Measurements from ENCODE around the gene DNAJC21. TPM values are rescaled to one million over a fixed set of nuclear protein-coding genes. Genes with fewer than 3 reads are reported as not detected.
A peak's percentile ranks its signal among the peaks of the same experiment; 100 is the strongest.

The DNAJC21 gene
- total RNA-seq = 48.1 and 50.3 TPM in 2 replicates
- long read RNA-seq, full-length matches to known transcripts = 3 of 6 reads
- long read RNA-seq, partial matches to known transcripts = 1 of 6 reads
- long read RNA-seq, other reads (novel, unspliced or antisense) = 2 of 6 reads

- H3K4me1 Mint-ChIP-seq (ENCODE audit: low read depth) = peaks cover 17% of the 10 kb centered on the region
- H3K4me3 Mint-ChIP-seq (ENCODE audit: low read depth) = peak within 1 kb of the TSS; percentile 99
- peak; percentile 96 for DNase-seq (ENCODE audit: low spot score, unreplicated experiment)
- peaks cover 10% of the 10 kb centered on the region for H3K36me3 Mint-ChIP-seq (ENCODE audit: insufficient read depth)
- H3K9me3 Mint-ChIP-seq (ENCODE audit: low read depth) = no peaks in the 10 kb centered on the region
- H3K27ac Mint-ChIP-seq = peak within 1 kb of the TSS; percentile 99
- no peaks in the 10 kb centered on the region for H3K27me3 Mint-ChIP-seq
- no peak for TF ChIP-seq CTCF (IDR thresholded peaks at IDR 0.05; ENCODE audit: unreplicated experiment)
Observed at GRCh38 chr5:34929134-34929719, at the start of gene DNAJC21. Gene DNAJC21, plus strand, starts transcription at chr5:34929559. Its CDS starts 261 bp downstream, at chr5:34929820.

- H3K36me3 Mint-ChIP-seq (ENCODE audit: insufficient read depth) = peaks cover 6% of the 10 kb centered on the region
- no peak overlapping the region for H3K4me3 Mint-ChIP-seq (ENCODE audit: low read depth)
- TF ChIP-seq CTCF (IDR thresholded peaks at IDR 0.05; ENCODE audit: unreplicated experiment) = no peak
- H3K4me1 Mint-ChIP-seq (ENCODE audit: low read depth) = no peaks in the 10 kb centered on the region
- H3K9me3 Mint-ChIP-seq (ENCODE audit: low read depth) = peaks cover 10% of the 10 kb centered on the region
- no peaks in the 10 kb centered on the region for H3K27me3 Mint-ChIP-seq
- DNase-seq (ENCODE audit: low spot score, unreplicated experiment) = no peak
- H3K27ac Mint-ChIP-seq = no peak overlapping the region
Observed at GRCh38 chr5:34881246-34881645, 48.1 kb upstream of the DNAJC21 start.

- H3K27me3 Mint-ChIP-seq = peaks cover 3% of the 10 kb centered on the region
- H3K36me3 Mint-ChIP-seq (ENCODE audit: insufficient read depth) = no peaks in the 10 kb centered on the region
- DNase-seq (ENCODE audit: low spot score, unreplicated experiment) = no peak
- H3K4me1 Mint-ChIP-seq (ENCODE audit: low read depth) = peaks cover 2% of the 10 kb centered on the region
- no peak overlapping the region for H3K4me3 Mint-ChIP-seq (ENCODE audit: low read depth)
- no peaks in the 10 kb centered on the region for H3K9me3 Mint-ChIP-seq (ENCODE audit: low read depth)
- no peak overlapping the region for H3K27ac Mint-ChIP-seq
- no peak for TF ChIP-seq CTCF (IDR thresholded peaks at IDR 0.05; ENCODE audit: unreplicated experiment)
Observed at GRCh38 chr5:34886392-34887119, 42.8 kb upstream of the DNAJC21 start.

GRCh38 chr5:34889394-34889793, 40.0 kb upstream of the DNAJC21 start:
- no peaks in the 10 kb centered on the region for H3K36me3 Mint-ChIP-seq (ENCODE audit: insufficient read depth)
- DNase-seq (ENCODE audit: low spot score, unreplicated experiment) = no peak
- no peak for TF ChIP-seq CTCF (IDR thresholded peaks at IDR 0.05; ENCODE audit: unreplicated experiment)
- H3K9me3 Mint-ChIP-seq (ENCODE audit: low read depth) = no peaks in the 10 kb centered on the region
- H3K4me3 Mint-ChIP-seq (ENCODE audit: low read depth) = no peak overlapping the region
- peaks cover 3% of the 10 kb centered on the region for H3K27me3 Mint-ChIP-seq
- no peak overlapping the region for H3K27ac Mint-ChIP-seq
- H3K4me1 Mint-ChIP-seq (ENCODE audit: low read depth) = peaks cover 2% of the 10 kb centered on the region

- Mint-ChIP-seq H3K27me3 (peaks cover 2% of the 10 kb centered on the region), H3K9me3 (ENCODE audit: low read depth) (no peaks in the 10 kb centered on the region), H3K4me1 (ENCODE audit: low read depth) (peaks cover 4% of the 10 kb centered on the region), H3K36me3 (ENCODE audit: insufficient read depth) (no peaks in the 10 kb centered on the region), H3K27ac (no peak overlapping the region), H3K4me3 (ENCODE audit: low read depth) (no peak overlapping the region)
- no peak for TF ChIP-seq CTCF (IDR thresholded peaks at IDR 0.05; ENCODE audit: unreplicated experiment)
- no peak for DNase-seq (ENCODE audit: low spot score, unreplicated experiment)
Observed at GRCh38 chr5:34891981-34892380, 37.4 kb upstream of the DNAJC21 start.

Measured in progenitor cell of endocrine pancreas (in vitro differentiated cells).